RCC 7860 (cell line): Measurements from ENCODE around the gene TPT1.
"Not testable (repeated sequence)": the region's sequence is repeated elsewhere in the genome, so short reads cannot be mapped to it uniquely, and the experiment has no call there.

Source experiments
- DNase-seq: peaks from one replicate; pipeline ENCODE4 v3.0.0-alpha.2; 2015; ENCODE audit warnings: low spot score
- FAIRE-seq: peaks from 2 replicates; lab custom pipeline; 2012; peaks lifted over from hg19 to GRCh38; lab: Jason Lieb, UNC

The TPT1 gene

DNA sequence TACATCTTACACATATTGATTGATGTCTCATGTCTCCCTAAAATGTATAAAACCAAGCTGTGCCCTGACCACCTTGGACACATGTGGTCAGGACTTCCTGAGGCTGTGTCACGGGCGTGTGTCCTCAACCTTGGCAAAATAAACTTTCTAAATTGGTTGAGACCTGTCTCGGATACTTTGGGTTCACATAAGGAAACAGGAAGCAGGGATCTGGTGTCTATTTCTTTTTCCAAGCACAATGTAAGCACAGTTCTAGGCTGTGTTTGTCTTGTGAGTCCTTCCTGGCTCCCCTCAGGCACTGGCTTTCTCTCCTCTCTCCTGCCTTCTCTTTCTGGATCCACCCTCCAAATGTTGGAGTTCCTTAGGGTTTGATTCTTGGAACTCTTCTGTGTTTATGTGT is 27.6 kb upstream of the TPT1 start:
- FAIRE-seq = no peak
- peak; percentile 40 for DNase-seq

DNA sequence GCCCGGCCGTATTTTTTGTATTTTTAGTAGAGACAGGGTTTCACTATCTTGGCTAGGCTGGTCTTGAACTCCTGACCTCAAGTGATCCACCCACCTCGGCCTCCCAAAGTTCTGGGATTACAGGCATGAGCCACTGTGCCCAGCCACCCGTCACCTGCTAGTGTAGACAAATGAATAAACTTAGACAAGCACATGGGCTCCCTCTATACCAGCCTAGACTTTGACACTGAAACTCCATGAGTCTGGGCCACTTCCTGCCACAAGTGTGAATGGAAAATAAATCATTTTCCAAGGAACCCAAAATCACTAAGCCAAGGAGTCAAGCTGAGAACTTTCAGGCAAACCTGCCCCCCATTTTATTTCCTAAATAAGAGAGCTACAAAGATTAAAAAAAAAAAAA is 27.0 kb upstream of the TPT1 start:
- FAIRE-seq (no peak), DNase-seq (peak; percentile 69)

DNA sequence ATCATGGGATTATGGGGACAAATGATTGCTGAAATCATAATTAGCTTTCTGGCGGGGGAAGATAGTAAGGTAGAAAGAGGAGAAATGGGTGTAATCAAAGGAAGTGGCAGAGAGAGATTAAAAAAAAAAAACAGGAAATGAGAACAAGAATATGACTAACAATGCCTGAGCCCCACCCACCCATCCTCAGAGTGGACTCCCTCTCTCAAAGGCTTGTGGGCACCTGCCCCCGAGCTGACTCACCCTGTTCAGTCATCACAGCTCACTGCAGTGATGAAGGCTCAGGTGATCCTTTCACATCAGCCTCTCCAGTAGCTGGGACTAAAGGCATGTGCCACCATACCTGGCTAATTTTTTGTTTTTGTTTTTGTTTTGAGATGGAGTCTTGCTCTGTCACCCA is 26.4 kb upstream of the TPT1 start:
- DNase-seq = peak; percentile 83
- FAIRE-seq = peak; percentile 89

DNA sequence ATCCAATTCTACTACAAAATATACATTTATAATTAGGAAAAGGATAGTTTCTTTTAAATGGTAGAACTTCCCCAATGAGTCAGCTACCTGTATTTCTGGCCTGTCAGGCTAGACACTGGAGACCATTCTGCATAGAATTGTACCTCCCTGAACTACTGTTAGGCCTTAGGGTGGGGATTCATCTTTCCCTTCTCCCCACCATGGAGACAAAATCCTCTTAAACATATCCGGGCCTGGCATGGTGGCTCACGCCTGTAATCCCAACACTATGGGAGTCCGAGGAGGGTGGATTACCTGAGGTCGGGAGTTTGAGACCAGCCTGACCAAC is 24.5 kb upstream of the TPT1 start:
- FAIRE-seq = no peak
- no peak for DNase-seq

DNA sequence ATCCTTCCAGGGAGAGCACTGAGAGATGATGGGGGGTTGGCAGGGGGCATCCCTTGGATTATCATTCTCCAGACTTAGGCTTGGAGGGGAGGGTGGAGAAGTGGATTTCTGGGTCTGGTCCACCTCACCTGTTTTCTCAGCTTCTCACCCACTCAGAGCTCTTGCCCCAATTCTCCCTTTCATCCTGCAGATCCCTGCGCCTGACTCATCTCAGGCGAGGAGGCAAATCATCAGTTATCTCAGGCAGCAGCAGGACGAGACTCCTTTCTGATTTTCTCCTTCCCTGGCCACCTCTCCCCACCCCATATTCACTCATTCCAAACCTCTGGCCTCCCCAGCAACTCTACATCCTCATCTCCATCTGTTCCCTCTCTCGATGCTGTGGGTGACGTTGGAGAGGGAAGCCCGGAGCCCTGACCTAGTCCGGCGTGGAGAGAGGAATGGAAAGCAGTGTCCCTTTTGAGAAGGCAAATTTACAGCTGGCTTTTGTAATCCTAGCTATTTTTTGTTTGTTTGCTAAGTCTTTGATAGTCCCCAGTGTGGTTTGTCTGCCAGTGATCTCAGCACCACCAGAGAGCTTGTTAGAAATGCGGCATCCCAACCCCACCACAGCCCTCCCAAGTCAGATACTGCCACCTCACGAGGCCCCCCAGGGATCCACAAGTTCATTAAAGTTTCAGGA is 24.0 kb upstream of the TPT1 start:
- DNase-seq = no peak
- no peak for FAIRE-seq

GRCh38 chr13:45362939-45363338 is 22.0 kb upstream of the TPT1 start:
- no peak for FAIRE-seq
- DNase-seq = no peak

GRCh38 chr13:45361596-45362206 is 20.7 kb upstream of the TPT1 start:
- no peak for FAIRE-seq
- DNase-seq = peak; percentile 18

DNA sequence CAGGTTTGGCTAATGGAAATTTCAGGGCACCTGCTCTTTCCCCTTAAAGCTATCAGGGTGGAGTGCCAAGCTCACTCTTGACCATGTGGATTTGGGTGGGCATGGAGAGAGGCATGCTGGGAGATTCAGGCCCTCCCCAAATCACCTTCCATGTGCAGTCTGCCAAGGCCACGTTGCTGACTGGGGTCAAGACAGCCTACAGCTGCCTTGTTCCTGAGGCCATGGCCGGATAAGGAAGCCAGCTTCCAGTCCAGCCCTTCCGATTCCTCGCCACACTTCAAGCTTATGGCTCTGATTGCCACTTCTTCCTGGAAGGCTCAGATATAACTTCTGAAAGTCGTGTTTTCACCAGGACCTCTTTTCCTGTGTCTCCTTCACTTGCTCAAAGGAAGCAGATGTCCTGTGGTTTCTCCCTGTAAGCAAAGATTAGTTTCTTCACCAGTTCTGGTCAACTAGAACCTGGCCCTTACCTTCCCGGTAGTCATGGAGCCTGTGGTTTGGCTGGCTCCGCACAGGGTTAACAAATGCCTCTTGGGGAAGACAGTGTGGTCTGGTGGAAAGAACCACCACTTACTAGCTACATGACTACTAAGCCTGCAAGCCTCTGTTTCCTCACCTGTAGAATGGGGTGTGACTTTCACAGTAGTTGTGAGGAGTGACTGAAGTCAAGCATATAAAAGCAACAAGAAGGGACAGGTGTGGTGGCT is 16.1 kb upstream of the TPT1 start:
- DNase-seq (no peak), FAIRE-seq (no peak)

- FAIRE-seq (no peak), DNase-seq (no peak)
These were observed 12.9 kb upstream of the TPT1 start for GRCh38 chr13:45353895-45354294.

GRCh38 chr13:45352031-45352430 is 11.0 kb upstream of the TPT1 start:
- DNase-seq (no peak), FAIRE-seq (no peak)

DNA sequence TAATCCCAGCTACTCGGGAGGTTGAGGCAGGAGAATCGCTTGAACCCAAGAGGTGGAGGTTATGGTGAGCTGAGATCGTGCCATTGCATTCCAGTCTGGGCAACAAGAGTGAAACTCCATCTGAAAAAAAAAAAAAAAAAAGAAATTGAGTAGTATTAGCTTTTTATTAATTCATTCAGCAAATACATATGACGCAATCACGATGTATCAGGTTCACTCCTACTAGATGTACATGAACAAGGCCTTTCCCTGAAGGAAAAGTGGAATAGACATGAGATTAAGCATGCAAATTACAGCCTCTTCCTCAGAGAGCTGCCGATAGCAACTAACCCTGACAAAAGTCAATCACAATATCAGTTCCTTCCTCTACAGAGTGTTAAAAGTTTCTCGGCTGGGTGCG is 9.2 kb upstream of the TPT1 start:
- FAIRE-seq (no peak), DNase-seq (no peak)

DNA sequence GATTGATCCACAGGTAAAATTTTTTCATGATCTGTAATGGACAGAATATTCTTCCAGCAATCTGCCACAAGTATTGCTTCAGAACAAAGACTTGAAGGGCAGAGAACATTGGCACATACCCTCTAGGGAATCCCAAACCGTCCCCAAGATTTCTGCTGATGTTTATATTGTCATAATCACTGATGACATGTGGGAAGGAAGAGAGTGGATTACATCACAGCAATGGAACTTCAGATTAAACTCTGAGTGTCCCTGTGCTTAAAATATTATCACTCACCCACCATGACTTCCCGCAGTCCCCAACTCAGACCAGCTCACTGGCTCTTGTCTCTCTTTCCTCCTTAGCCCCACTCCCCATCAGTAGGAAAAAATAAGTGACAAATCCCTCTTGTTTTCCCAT is 8.5 kb upstream of the TPT1 start:
- no peak for FAIRE-seq
- DNase-seq = no peak

DNA sequence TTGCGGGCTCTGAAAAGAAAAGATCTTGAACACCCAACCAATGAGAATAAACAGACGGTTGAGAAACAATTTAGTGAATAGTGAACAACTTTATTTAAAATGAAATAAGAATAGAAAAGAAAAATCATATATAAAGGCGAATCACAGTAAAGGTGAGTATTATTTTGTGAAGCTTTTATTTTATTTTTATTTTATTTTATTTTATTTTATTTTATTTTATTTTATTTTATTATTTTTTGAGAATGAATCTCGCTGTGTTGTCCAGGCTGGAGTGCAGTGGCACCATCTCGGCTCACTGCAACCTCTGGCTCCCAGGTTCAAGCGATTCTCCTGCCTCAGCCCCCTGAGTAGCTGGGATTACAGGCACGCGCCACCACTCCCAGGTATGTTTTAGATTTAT is 3.1 kb upstream of the TPT1 start:
- DNase-seq, FAIRE-seq: not testable (repeated sequence)

- FAIRE-seq, DNase-seq: not testable (repeated sequence)
These were observed 2.1 kb upstream of the TPT1 start for GRCh38 chr13:45343102-45343501.

DNA sequence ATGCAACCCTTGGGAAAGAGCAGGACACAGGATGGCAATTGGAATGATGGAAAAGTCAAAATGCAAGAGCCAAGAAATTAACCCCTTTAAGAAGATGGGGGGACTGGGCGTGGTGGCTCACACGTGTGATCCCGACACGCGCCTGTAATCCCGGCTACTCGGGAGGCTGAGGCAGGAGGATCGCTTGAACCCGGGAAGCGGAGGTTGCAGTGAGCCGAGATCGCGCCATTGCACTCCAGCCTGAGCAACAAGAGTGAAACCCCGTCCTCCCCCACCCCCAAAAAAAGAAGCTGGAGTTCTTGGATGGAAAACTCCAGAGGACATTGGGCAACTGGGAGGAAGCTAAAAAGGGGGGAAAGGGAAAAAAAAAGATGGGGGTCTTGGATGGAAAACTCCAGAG is 1.7 kb upstream of the TPT1 start:
- not testable (repeated sequence) for DNase-seq, FAIRE-seq

DNA sequence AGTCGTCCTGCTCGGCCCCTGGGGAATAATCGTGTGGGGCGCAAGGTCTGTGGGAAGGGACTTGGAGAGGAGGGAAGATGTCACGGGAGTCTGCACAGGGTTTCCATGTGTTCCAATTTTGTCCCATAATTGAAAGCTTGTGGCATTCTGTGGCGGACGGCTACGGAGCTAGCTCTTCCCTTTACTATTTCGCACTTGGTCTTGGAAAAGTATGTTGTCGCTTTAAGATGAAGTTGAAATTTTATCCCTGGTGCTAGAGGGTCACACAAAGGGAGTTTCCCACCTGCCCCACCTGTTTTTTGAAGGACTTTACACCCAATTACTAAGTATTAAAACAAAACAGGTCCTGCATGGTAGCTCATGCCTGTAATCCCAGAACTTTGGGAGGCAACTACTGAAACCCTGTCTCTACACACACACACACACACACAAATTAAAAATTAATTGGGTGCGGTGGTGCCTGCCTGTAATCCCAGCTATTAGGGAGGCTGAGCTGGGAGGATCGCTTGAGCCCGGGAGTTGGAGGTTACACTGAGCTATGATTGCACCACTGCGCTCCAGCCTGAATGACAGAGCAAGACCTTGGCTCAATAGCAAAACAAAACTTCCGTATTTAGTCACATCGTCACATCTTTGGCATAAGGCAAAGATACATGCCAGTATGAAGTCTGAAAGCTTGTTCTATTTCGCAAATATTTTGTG is 967 bp upstream of the TPT1 start:
- FAIRE-seq (no peak), DNase-seq (no peak)

- peak; percentile 80 for DNase-seq
- no peak for FAIRE-seq
These were observed 455 bp downstream of the TPT1 start for GRCh38 chr13:45340422-45341033.

- no peak for FAIRE-seq
- DNase-seq = no peak
These were observed 1.1 kb downstream of the TPT1 start for GRCh38 chr13:45339867-45340266.

DNA sequence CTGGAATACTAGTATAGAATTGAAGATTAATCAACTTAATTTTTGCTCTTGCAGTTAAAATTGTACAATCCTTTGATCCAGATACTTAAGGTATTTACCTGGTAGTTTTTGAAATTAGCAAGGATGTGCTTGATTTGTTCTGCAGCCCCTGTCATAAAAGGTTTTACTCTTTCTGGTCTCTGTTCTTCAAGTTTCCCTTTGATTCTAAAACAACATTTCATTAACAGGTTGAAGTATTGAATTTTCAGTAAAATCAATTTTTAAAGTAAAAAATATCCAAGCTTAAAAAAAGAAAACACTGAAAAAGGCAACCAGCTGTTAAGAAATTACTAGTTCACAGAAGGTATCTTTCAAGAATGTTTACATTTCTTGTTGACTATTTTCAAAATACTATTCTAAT is 1.6 kb downstream of the TPT1 start:
- no peak for DNase-seq
- FAIRE-seq = no peak

GRCh38 chr13:45337803-45338202 is 3.2 kb downstream of the TPT1 start:
- no peak for DNase-seq
- FAIRE-seq = no peak

GRCh38 chr13:45337395-45337794 is 3.6 kb downstream of the TPT1 start:
- FAIRE-seq = no peak
- DNase-seq = no peak
